Fibroblast of lung (primary cell): ENCODE results near the gene UNKL. TPM values are rescaled to one million over a fixed set of nuclear protein-coding genes. Genes with fewer than 3 reads are reported as not detected.

Source experiments
- DNase-seq, 2 donors: peaks; one replicate each; pipeline versions ENCODE4 v3.0.0 to v3.0.0-alpha.2; 2010; ENCODE audit warnings: low read depth in 2 of 2
- H2AFZ ChIP-seq: 2 replicates; pipeline ENCODE4 v1.5.1; 2012; ENCODE audit warnings: low read length, control low read depth, inconsistent platforms
- H3K27ac ChIP-seq: 2 replicates; pipeline ENCODE4 v1.5.1; 2011; ENCODE audit warnings: low read length, control low read depth; ENCODE audit not compliant: insufficient read depth
- H3K27me3 ChIP-seq: 2 replicates; pipeline ENCODE4 v1.5.1; 2011; ENCODE audit warnings: mild to moderate bottlenecking, low read length; ENCODE audit not compliant: control insufficient read depth, insufficient read depth
- H3K36me3 ChIP-seq: 2 replicates; pipeline ENCODE4 v1.5.1; 2011; ENCODE audit warnings: low read length; ENCODE audit not compliant: control insufficient read depth, insufficient read depth
- H3K4me1 ChIP-seq: 2 replicates; pipeline ENCODE4 v1.5.1; 2011; ENCODE audit warnings: low read length; ENCODE audit not compliant: control insufficient read depth, insufficient read depth; ENCODE audit errors: extremely low read depth
- H3K4me2 ChIP-seq: 2 replicates; pipeline ENCODE4 v1.5.1; 2011; ENCODE audit warnings: low read length, control low read depth; ENCODE audit not compliant: insufficient read depth; ENCODE audit errors: extremely low read depth
- H3K4me3 ChIP-seq, 4 experiments: fragments of 200-600 bp in 1 of 4; sonication (generic) in 1 of 4; replicated peaks in 1 of 4; 2 replicates each; pipeline ENCODE4 v1.5.1; 2011 to 2016; ENCODE audit warnings: low read length in 4 of 4, low read depth in 3 of 4, mild to moderate bottlenecking in 3 of 4, control low read depth in 2 of 4, inconsistent platforms in 1 of 4, mixed read lengths in 1 of 4; ENCODE audit not compliant: insufficient read depth in 1 of 4; ENCODE audit errors: control extremely low read depth in 1 of 4
- H3K79me2 ChIP-seq: 2 replicates; pipeline ENCODE4 v1.5.1; 2012; ENCODE audit warnings: mild to moderate bottlenecking, low read length, inconsistent platforms; ENCODE audit not compliant: control insufficient read depth, insufficient read depth
- H3K9ac ChIP-seq: 2 replicates; pipeline ENCODE4 v1.5.1; 2011; ENCODE audit warnings: mild to moderate bottlenecking, low read length, control low read depth; ENCODE audit not compliant: insufficient read depth
- H3K9me3 ChIP-seq: 2 replicates; pipeline ENCODE4 v1.5.1; 2012; ENCODE audit warnings: low read depth, low read length; ENCODE audit not compliant: control insufficient read depth, insufficient read depth
- H4K20me1 ChIP-seq: 2 replicates; pipeline ENCODE4 v1.5.1; 2011; ENCODE audit warnings: low read length; ENCODE audit not compliant: control insufficient read depth, insufficient read depth; ENCODE audit errors: extremely low read depth
- EZH2 ChIP-seq: IDR thresholded peaks from 2 replicates; pipeline ENCODE4 v1.5.1; 2012; ENCODE audit warnings: low read length, control low read depth, mild to moderate bottlenecking; ENCODE audit errors: missing control alignments
- polyA plus RNA-seq, 2 donors: library from polyadenylated mRNA; depleted of rRNA in 1 of 2; stranded (reverse) in 1 of 2; unstranded in 1 of 2; fragments of >200 nt; gene quantifications; 2 replicates each; pipeline ENCODE4 v1.2.1, GENCODE V29; 2011 to 2012; ENCODE audit warnings: missing spikeins in 1 of 2
- total RNA-seq: library from RNA; depleted of rRNA; stranded (reverse); fragments of >200 nt; gene quantifications from 2 replicates; pipeline ENCODE4 v1.2.1, GENCODE V29; 2014
- TF ChIP-seq, protein P1 (sequence below), 2 donors: IDR thresholded peaks in 1 of 2; conservative IDR thresholded peaks in 1 of 2; 1 replicate in 1 of 2; 2 replicates in 1 of 2; pipeline ENCODE4 v1.5.1; 2011 to 2012; ENCODE audit warnings: low read length in 2 of 2, control low read depth in 1 of 2, inconsistent platforms in 1 of 2, low read depth in 1 of 2, mild to moderate bottlenecking in 1 of 2

UNKL gene
- total and polyA plus RNA-seq, 2 donors (not counting 1 experiment from before 2014, with no cell fraction given): 4.3 to 6.3 TPM

DNA sequence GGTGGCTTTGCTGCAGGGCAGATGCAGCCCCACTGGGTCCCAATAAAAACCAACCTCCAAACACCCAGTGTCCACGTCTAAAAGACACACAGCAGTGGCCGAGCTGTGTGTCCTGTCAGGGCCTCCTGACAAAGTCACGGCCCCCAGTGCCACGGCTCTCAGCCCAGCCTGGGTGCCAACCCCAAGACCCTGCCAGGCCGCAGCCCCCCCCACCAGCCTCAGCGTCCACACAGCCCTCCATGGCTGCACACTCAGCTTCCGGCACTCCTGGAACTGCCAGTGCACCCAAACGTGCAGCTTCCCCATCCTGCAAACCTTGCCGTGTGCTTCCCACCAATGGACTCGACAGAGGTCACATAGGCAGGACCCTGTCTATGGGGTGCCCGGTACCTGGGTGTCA is 33.5 kb upstream of the UNKL start:
- Histone ChIP-seq H3K4me1 (no peaks in the 10 kb centered on the region), H3K27me3 (no peaks in the 10 kb centered on the region), H3K9me3 (no peaks in the 10 kb centered on the region), H3K36me3 (peaks cover 18% of the 10 kb centered on the region), H3K9ac (no peak overlapping the region), H3K4me2 (no peak overlapping the region), H3K27ac (no peak overlapping the region), H3K79me2 (no peaks in the 10 kb centered on the region), H3K4me3 (no peak overlapping the region), H2AFZ (no peak overlapping the region), H4K20me1 (no peaks in the 10 kb centered on the region)
- TF ChIP-seq, protein P1, sequence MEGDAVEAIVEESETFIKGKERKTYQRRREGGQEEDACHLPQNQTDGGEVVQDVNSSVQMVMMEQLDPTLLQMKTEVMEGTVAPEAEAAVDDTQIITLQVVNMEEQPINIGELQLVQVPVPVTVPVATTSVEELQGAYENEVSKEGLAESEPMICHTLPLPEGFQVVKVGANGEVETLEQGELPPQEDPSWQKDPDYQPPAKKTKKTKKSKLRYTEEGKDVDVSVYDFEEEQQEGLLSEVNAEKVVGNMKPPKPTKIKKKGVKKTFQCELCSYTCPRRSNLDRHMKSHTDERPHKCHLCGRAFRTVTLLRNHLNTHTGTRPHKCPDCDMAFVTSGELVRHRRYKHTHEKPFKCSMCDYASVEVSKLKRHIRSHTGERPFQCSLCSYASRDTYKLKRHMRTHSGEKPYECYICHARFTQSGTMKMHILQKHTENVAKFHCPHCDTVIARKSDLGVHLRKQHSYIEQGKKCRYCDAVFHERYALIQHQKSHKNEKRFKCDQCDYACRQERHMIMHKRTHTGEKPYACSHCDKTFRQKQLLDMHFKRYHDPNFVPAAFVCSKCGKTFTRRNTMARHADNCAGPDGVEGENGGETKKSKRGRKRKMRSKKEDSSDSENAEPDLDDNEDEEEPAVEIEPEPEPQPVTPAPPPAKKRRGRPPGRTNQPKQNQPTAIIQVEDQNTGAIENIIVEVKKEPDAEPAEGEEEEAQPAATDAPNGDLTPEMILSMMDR (conservative IDR thresholded peaks at IDR 0.05 in 1 of 2, IDR thresholded peaks at IDR 0.05 in 1 of 2; ENCODE audit: low read depth in 1 of 2, low read length in 2 of 2): no peak
- TF ChIP-seq EZH2: no peak
- no peak for DNase-seq

DNA sequence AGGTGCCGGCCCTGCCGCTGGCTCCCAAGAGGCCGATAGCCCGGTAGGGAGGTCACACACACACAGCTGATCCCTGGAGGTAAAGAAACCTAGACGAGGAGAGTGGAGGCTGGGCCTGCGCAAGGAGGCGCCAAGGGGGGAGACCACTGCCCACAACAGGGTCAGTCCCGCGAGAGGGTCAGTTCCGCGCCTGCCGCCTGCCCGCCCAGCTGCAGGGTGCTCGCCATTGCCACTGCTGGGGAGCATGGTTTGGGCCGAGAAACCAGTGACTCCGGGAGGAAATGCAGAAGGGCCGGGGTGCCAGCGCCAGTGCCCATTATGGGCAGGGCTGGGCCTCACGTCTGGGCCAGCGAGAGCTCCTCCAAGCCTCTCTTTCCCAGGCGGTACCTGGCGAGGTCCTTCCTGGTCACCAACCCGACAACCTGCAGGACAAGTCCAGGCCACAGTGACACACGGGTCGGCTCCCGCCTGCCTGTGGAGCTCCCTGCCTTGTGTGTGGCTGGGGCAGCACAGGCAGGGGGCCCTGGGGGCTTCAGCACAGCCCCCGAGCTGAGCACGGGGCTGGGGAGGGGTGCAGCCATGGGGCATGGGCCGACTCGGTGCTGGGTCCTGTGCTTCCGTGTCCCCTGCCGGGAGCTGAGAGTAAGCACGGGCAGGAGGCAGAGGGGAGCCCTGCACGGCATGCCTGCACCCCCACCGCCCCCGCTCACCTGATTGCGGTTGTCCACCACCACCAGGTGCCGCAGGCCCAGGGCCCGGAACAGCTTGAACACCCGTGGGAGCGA is 32.0 kb upstream of the UNKL start:
- Histone ChIP-seq H3K4me1 (no peaks in the 10 kb centered on the region), H3K79me2 (no peaks in the 10 kb centered on the region), H4K20me1 (no peaks in the 10 kb centered on the region), H3K4me3 (no peak overlapping the region), H3K4me2 (no peak overlapping the region), H3K27me3 (no peaks in the 10 kb centered on the region), H3K9ac (no peak overlapping the region), H3K36me3 (peaks cover 18% of the 10 kb centered on the region), H2AFZ (no peak overlapping the region), H3K27ac (no peak overlapping the region), H3K9me3 (no peaks in the 10 kb centered on the region)
- no peak for TF ChIP-seq EZH2
- TF ChIP-seq, protein P1 (conservative IDR thresholded peaks at IDR 0.05 in 1 of 2, IDR thresholded peaks at IDR 0.05 in 1 of 2; ENCODE audit: low read depth in 1 of 2, low read length in 2 of 2): no peak
- DNase-seq: no peak

DNA sequence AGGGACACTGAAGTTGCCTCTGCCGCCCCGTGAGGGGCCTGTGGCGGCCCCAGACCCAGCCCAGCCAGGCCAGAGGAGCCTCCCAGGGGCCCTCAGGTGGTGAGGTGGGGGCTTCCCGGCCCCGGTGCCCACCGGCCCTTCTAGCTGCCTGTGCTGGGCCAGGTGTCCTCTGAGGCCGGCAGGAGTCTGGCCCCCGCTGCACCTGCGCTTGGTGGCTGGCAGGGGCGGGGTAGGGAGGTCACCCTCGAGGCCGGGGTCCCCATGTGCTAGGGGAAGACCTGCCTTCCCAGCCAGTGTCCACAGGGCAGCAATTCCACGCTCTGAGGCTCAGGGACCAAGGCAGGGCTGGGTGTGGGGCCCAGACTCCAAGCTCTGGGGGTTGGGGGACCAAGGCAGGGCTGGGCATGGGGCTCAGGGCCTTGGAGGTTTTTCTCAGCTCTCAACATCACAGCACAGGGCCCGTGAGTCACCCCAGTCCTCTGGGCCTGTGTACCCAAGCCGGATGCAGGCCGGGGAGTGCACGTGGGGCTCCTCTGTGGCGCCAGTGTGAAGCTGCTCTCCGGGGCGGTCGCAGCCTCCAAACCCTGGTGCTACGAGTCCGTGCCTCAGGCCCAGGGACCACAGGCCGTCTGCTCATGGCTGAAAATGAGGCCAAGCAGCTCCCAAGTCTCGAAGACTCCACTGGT is 31.2 kb upstream of the UNKL start:
- no peaks in the 10 kb centered on the region for H4K20me1 ChIP-seq
- H3K79me2 ChIP-seq: no peaks in the 10 kb centered on the region
- no peaks in the 10 kb centered on the region for H3K9me3 ChIP-seq
- no peak for DNase-seq
- H3K4me3 ChIP-seq: no peak overlapping the region
- H3K4me2 ChIP-seq: no peak overlapping the region
- no peak overlapping the region for H3K27ac ChIP-seq
- H2AFZ ChIP-seq: no peak overlapping the region
- H3K36me3 ChIP-seq: peaks cover 12% of the 10 kb centered on the region
- H3K27me3 ChIP-seq: no peaks in the 10 kb centered on the region
- no peak overlapping the region for H3K9ac ChIP-seq
- no peaks in the 10 kb centered on the region for H3K4me1 ChIP-seq
- TF ChIP-seq EZH2: no peak
- TF ChIP-seq, protein P1 (conservative IDR thresholded peaks at IDR 0.05 in 1 of 2, IDR thresholded peaks at IDR 0.05 in 1 of 2; ENCODE audit: low read depth in 1 of 2, low read length in 2 of 2): no peak
